ENCODE measurements around the gene OMP.
"Not testable (repeated sequence)": the region's sequence is repeated elsewhere in the genome, so short reads cannot be mapped to it uniquely, and the experiment has no call there.

The OMP gene

DNA sequence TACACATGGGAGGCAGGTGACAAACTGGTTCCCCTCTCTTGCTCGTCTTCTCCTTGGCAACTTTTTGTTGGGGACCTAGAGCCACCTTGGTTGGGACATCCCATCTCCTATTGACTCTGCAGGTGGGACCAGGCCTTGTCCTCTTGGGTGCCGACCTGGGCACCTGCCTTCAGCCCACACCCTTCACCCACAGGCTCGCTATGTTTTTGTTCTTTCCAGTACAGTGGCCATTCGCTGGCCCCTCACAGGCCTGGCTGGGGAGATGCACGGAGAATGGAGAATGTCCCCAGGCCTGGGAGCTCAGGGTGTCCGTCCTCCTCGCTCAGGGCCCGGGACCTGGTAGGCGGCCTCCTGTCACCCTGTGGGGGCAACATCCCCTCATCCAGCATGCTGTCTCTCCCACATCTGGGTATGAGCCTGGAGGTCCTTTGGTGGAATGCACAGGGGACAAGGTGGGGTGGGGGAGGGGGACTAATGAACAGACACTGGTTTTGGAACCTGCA lies 14.9 kb upstream of the OMP start:
- no peak for ATAC-seq

DNA sequence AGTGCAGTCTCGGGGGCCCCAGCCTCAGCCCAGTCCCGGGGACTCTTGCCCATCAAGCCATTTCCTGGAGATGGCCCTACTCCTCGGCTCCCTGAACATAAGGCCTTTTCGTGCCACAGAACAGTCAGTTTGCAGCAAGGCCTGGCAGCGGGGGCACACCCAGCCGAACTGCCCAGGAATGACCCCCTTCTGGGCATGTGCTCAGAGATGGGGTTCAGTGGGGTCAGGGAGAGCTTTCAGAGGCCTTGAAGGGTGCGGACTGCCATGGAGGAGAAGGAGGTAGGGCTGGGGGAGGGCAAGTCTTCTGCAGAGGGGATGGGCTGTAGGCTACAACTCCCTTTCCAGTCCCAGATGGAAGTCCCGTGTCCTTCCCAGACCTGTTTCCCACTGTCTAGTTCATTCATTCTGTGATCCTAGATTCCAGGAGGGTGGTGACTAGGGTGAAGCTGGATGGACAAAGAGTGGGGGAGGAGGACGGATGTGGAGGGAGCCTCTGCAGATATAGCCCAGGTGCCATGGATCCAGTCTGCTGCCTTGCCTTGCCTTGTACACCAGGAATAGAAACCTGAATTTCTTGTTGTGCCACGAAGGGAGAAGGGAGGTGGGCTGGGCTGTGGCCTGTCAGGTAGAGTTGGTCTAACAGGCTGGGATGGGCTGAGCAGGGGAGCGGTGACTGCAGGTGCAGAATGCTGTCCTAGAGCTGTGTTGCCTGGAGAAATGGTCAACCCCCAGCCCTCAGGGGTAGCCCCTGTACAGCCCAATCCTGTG lies 14.2 kb upstream of the OMP start:
- no peak for ATAC-seq

- ATAC-seq = no peak
Measured at GRCh38 chr11:77089004-77089545, 13.6 kb upstream of the OMP start.

DNA sequence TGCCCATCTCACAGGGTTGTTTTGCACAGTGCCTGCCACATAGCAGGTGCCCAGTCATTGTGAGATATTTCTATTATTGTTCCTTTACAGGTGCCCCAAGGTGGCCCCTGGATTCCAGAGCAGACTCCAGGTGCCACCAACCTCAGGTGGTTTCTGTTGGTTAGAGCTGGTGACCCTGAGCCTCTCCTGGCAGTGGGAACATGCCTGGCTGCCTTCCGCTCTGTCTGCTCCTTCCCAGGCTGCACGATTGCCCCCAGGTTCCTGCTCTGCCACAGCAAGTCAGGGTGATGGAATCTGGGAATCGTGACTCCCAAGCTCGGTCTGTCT lies 12.6 kb upstream of the OMP start:
- no peak for ATAC-seq

DNA sequence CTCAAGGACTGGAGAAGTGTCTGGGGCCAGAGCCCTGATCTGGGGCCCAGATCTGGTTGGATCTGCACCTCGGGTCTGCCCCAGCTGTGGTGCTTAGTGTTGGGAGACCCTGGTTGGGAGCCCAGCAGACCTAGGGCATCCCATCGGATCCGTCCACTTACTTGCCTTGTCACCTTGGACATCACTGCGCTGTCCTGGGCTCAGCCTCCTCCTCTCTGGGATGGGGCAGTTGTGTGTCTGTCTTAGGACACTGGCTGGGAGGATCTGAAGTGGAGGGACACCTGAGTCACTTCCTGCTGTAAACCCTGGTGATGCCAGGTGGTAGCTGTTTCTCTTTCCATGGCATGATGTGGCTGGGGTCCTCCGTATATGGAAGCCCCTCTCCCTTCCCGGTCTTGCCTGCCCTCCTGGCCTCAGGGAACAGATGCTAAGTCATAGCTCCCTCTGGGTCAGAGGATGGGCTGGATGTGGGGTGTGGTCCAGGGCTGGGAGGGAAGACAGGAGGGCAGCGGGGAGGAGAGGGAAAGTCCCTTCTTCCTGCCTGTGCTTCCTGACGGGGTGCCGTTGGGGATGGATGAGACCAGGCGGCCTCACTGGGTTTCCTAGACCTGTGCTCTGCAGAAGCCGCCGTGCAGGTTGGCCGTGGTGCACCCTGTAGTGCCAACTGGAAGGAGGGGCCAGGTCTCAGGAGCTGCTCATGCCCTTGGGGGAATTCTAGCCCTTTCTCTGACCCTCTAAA lies 12.1 kb upstream of the OMP start:
- no peak for ATAC-seq

GRCh38 chr11:77091146-77091940 lies 11.3 kb upstream of the OMP start:
- ATAC-seq = peak; percentile 74 to 83

DNA sequence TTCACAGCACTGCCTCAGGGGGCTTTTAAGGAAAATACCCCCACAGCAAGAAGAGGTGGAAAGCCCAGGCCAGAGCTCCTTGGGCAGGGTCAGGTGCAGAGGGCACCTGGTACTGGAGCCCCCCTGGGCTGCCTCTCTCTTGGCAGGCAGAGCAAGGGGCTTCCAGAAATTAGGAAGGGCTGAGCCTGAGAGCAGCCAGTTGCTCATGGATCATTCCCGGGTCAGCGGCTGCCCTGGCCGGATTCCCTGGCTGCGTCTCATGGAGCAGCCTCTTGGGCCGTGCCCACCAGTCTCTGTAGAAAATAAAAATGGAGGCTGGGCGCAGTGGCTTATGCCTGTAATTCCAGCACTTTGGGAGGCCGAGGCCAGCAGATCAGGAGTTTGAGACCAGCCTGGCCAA lies 10.3 kb upstream of the OMP start:
- ATAC-seq = no peak

DNA sequence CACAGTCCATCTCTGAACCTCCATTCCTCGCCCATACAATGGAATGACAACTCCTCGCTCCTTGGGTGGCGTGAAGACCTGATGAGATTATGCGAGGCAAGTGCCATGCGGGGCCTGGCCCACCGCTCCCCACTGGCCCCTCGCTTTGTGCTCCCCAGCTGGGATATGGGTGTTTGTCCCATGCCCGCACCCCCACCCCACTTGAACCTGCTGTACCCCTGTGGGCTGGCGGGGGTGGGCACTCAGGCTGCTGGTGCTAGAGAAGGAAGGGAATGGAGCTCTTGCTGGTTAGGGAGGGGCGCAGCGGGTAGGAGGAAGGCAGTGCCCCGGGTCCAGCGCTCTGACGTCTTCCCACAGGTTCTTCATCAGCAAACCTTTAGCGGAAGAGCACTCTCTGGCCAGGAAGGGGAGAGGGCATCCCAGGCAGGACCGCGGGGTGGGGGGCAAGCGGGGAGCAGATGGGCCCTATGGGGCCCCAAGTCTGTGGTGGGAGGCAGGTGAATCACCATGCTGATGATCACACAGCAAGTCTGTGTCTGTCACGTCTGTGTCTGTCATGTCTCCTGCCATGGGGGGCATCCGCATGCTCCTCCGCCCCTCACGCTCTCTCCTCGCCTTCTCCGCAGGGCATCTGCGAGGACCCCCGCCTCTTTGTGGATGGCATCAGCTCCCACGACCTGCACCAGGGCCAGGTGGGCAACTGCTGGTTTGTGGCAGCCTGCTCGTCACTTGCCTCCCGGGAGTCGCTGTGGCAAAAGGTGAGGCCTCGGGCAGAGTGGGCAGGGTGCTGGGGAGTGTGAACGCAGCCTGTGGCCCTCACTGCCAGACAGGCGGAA lies 9.4 kb upstream of the OMP start:
- ATAC-seq = no peak

DNA sequence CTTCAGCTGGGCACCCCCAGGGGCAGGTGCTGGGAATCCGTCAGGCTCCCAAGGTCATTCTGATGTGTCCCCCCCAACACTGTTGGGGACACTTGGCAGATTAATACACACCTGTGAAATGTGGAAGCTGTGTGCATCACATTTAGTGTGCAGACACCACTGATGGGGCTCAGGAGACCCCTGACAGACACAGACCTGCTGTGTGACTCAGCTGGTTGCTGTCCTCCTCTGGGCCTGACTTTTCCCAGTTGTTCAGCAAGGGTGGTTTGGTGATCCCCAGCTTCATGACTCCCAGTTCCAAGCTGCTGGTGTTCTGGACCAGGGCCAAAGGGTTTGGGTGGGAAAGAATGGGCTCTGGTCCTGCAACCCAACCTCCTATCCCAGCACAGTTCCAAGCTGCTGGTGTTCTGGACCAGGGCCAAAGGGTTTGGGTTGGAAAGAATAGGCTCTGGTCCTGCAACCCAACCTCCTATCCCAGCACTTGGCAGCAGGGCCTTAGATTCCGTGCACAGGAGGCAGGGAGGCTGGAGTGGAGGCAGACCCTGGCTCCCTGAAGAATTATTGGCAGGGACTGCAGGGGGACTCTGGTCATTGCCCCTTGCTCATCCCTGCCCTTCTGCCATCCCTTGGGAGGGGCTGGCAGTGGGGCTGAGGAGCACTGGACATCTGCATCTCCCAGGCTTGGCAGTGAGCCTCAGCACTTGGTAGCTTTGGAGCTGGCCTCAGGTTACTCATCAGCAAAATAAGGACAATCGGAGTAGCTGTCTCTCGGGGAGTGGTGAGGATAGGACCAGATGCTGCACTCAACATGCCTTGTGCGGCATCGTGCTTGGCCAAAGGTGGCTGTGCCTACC lies 8.4 kb upstream of the OMP start:
- no peak for ATAC-seq

- no peak for ATAC-seq
Measured at GRCh38 chr11:77094841-77095365, 7.7 kb upstream of the OMP start.

DNA sequence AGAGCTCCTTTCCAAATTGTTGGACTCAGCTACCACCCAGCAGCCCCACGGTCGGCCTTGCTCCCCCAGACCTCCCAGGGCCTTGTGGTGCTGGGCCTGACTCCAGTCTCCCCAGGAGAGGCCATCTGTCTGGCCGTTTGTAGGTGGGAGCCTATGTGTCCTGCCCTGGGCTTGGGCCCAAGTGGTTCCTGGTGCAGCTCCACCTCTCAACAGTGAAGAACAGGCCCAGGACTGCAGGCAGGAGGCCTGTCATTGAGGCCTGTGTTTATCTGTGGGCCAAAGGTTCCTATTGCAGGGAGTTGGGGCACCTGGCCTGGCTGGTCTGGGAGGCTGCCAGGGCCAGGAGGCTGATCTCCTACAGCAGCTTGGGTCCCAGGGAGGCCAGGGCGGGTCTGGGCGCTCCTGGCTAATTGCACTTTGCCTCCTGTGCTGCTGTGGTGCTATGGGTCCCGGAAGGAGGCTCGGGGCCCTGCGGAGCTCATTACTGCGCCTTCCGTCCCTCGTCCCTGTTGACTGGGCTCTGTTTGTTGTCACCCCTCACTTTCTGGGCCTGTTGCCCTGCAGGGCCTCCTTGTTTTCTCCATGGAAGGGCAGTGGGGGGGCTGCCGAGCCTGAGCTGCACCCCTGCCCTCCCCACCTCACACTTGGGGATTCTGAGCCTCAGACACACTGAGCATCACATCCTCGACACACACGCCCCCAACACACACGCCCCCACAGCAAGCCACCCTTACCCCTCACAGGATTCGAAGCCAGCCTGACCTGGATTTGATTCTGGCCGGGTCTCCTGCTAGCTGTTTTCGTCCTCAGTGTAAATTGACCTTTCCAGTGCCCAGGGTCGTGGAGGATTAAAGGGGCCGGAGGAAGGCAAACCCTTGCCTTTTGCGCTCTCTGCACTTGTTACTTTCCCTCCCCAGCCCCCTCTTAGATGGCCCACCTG lies 6.8 kb upstream of the OMP start:
- no peak for ATAC-seq

DNA sequence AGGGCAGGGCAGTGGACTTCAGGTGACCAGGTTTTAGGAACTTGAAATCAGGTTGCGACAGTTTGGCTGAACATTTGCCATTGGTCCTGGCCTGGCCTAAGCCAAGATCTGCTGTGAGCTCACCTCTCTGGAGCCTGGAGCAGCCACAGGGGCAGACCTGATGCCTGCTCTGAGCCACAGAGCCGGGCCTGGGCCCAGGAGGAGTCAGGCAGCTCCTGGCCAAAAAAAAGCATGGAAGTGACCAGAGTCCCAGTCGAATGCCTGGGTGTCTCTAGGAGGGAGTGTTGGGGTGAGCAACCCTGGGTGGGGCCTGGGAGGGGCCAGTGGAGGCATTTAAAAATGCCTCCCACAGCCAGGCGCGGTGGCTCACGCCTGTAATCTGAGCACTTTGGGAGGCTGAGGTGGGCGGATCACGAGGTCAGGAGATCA lies 6.0 kb upstream of the OMP start:
- ATAC-seq = no peak

DNA sequence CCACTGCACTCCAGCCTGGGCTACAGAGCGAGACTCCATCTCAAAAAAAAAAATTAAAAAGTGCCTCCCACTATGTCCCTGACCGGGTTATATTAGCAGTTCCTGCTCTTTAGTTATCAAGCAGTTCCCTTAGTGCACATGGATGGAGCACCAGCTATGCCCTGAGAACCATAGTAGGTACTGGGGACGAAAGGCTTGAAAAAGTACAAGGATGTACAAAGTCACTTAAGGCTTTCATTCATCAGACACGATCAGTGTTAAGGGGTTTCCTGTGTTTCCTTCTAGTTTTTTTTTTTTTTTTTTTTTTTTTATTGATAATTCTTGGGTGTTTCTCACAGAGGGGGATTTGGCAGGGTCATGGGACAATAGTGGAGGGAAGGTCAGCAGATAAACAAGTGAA lies 5.5 kb upstream of the OMP start:
- not testable (repeated sequence) for ATAC-seq

DNA sequence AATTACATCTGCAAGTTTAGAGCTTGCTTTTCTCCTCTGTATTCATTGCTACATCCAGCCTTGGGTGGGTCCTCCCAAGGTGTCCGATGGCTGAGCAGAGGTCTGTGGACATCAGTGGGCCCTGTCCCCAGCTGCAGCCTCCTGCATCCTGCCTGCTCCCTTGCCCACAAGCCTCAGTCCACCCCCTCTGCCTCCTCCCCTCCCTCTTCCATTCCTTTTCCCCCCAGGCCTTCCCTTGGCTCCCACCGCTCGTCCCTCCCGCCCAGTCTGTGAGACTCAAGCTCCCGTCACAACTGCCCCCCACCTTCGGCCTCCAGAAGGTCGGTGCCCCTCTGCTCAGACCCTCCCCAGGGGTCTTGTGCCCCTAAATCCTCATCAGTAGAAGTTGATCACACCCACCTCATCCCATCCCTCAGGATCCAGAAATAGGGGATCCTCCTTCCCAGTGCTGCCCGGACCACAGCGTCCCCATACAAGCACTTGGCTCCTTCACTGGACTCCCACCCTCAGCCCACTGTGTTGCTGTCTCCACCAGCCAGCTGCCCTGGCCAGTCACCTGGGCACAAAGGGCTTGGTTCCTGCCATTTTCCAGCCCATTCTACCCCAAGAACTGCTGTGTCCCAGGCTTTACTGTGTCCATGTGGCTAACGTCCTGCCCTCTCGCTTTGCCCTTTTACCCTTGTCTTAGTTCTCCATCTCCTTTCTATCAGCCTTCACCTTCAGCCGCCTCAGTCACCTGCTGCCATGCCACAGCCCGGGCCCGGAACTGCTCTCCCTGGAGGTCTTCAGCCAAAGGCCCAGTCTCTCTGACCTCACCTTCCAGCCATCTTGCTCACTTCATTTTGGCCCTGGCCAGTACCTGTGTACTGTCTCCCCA lies 2.2 kb upstream of the OMP start:
- ATAC-seq = no peak

- no peak for ATAC-seq
Measured at GRCh38 chr11:77101043-77101537, 1.6 kb upstream of the OMP start.

DNA sequence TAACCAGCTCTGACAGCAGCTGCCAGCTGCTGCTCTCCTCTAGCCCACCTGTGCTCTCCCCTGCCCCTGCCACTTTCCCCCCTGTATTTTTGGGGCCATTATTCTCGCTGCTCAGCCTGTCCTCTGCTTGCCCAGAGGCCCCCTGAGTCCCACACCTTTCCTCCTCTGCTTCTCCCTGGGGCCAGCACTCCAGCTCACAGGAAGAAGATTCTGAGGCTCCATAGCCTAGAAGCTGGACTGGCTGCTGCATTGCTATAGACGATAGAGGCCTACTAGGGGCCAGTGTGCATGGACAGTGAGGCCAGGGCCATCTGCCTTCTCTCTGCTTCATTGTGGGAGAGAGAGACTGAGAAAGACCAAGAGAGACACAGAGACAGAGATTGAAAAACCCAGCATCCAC lies 679 bp downstream of the OMP start:
- no peak for ATAC-seq

- ATAC-seq = no peak
Measured at GRCh38 chr11:77104727-77105126, 2.1 kb downstream of the OMP start.

DNA sequence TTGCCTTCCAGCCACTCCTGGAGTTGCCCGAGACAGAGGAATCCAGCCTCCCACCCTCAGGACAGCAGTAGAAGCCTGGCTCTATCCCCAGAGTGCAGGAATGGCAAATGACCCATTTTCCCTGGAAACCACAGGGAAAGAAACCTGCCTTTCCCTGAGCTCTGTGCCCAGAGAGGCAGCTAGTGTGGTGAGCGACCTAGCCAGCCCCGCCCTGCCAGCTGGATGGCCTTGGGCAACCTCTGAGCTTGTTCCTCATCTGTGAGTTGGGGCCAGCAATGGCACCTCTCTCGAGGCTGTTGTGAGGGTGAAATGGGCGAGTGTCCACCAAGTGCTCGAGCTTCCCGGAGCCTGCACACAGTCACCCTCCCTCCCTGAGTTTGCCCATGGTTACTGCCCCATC lies 3.7 kb downstream of the OMP start:
- no peak for ATAC-seq

GRCh38 chr11:77106759-77107158 lies 4.1 kb downstream of the OMP start:
- no peak for ATAC-seq

All from activated CD4-positive, CD25-positive, alpha-beta regulatory T cell treated with anti-CD3 and anti-CD28 coated beads, Interleukin-2, amount 50 U/mL, for 24 hours (primary cell).